ENCODE data around the gene UFSP1.

DNA sequence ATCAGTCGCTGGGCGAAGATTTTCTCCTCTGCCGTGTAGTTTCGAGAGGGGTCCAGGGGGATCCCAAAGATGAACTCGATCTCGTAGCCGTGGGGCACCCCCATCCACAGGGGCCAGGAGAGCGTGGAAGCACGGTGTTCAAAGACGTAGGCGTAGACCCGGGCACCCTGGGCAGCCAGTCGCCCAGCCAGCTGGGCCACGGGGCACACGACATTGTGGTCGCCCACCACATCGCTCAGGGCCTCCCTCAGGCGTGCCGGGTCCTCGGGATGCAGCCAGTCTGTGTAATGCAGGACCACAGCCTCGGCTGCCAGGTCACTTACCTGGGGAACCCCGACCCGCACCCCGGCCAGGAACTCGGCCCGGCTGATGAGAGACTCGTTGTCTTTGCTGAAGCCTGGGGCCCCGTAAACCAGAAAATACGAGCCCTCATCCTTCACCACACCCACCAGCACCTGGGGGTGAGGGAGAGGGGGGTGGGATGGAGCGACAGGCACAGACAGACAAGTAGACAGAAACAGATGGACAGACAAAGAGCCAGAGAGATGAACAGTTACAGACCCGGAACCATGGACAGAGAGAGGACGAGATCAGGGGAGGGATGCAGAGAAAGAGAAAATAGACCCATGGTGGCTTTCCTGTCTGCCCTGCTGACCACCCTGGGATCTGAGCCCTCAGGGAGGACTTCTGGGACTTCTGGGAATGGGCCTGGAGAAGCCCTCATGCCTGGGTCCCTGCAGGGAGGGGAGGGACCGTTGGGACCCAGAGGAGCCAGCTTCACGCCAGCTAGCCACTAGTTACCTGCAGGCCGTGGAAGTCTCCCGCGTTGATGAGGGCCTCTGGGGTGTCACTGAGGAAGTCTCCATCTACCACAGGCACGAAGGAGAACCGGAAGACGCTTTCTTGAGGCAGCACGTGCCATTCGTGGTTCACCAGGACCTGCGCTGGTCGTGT is 3.1 kb upstream of the UFSP1 start:
- TF ChIP-seq, protein P1, sequence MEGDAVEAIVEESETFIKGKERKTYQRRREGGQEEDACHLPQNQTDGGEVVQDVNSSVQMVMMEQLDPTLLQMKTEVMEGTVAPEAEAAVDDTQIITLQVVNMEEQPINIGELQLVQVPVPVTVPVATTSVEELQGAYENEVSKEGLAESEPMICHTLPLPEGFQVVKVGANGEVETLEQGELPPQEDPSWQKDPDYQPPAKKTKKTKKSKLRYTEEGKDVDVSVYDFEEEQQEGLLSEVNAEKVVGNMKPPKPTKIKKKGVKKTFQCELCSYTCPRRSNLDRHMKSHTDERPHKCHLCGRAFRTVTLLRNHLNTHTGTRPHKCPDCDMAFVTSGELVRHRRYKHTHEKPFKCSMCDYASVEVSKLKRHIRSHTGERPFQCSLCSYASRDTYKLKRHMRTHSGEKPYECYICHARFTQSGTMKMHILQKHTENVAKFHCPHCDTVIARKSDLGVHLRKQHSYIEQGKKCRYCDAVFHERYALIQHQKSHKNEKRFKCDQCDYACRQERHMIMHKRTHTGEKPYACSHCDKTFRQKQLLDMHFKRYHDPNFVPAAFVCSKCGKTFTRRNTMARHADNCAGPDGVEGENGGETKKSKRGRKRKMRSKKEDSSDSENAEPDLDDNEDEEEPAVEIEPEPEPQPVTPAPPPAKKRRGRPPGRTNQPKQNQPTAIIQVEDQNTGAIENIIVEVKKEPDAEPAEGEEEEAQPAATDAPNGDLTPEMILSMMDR (IDR thresholded peaks at IDR 0.05; ENCODE audit: low read length) = no peak
- TF ChIP-seq EZH2phosphoT487 (IDR thresholded peaks at IDR 0.05; ENCODE audit: low read length) = no peak
- TF ChIP-seq EZH2 (optimal IDR thresholded peaks at IDR 0.05; ENCODE audit: low read depth, low read length) = no peak
